Stimulated activated CD4-positive, alpha-beta T cell treated with anti-CD3 and anti-CD28 coated beads, Interleukin-12 subunit alpha, Interleukin-12 subunit beta, amount 100 ng/mL, for 48 hours (primary cell): Measurements from ENCODE around the gene LRP10.

ENCODE experiments used
- DNase-seq, 3 donors: peaks; one replicate each; pipeline ENCODE4 v3.0.0-alpha.2; 2020; ENCODE audit warnings: low read depth in 2 of 3, low spot score in 1 of 3

LRP10 gene

GRCh38 chr14:22884738-22885523, 13.4 kb downstream of the LRP10 start:
- no peak for DNase-seq

- DNase-seq: no peak
These were observed 14.4 kb downstream of the LRP10 start for GRCh38 chr14:22885975-22886374.

DNA sequence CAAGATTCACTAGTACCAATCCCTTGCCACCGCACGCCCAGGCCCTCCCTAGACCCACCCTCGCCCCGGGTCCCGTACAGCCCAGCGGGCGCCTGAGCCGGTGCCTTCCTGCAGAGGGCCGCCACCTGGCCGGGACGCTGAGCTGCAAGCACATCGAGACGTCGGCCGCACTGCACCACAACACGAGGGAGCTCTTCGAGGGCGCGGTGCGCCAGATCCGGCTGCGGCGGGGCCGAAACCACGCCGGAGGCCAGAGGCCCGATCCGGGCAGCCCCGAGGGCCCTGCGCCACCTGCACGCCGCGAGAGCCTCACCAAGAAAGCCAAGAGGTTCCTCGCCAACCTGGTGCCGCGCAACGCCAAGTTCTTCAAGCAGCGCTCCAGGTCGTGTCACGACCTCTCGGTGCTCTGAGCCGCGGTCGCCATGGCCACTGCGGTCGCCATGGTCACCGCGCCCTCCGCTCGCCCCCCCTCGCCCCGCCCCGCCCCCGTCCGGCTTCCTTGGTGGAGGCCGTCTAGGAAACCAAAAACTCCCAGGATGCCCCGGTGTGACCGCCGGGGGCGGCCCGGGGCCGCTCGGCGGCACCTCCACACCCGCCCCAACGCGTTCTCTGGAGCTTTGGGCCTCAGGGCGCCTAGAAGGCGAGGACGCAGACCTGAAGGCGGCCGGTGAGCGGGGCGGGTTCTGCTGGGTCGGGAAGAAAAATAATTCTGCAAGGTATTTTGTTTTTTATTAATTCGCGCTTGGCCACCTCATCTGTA, 15.1 kb downstream of the LRP10 start:
- peak; percentile 54 to 67 (median 60) for DNase-seq

GRCh38 chr14:22887260-22887989, 15.9 kb downstream of the LRP10 start:
- peak in 2 of 3 donors; percentile 19 to 23 for DNase-seq

DNA sequence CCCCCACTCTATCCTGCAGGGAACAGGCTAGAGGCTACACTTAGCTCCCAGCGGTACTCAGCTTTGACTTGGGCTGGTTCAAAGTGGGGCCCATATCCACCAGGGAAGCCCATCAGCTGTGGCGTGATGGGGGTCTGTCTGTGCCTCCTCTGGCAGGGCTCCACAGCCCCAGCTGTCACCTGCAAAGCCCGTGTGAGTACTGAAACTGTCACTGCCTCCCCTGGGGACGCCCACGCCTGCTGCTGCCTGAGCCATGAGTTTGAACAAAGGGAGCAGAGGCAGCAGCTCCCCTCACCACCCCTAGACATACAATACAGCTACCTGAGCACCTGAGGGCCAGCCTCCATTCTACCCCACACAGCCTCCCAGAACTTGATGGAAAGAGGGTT, 16.4 kb downstream of the LRP10 start:
- peak in 2 of 3 donors; percentile 26 to 32 for DNase-seq

DNA sequence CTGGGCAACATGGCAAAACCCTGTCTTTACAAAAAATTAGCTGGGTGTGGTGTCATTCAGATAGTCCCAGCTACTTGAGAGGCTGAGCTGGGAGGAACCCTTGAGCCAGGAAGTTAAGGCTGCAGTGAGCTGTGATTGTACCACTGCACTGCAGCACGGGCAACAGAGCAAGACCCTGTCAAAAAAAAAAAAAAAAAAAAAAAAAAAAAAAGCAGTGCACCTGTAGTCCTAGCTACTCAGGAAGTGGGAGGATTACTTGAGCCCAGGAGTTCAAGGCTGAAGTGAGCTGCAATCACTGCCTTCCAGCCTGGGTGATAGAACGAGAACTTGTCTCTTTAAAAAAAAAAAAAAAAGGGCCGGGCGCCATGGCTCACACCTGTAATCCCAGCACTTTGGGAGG, 17.1 kb downstream of the LRP10 start:
- DNase-seq: no peak

DNA sequence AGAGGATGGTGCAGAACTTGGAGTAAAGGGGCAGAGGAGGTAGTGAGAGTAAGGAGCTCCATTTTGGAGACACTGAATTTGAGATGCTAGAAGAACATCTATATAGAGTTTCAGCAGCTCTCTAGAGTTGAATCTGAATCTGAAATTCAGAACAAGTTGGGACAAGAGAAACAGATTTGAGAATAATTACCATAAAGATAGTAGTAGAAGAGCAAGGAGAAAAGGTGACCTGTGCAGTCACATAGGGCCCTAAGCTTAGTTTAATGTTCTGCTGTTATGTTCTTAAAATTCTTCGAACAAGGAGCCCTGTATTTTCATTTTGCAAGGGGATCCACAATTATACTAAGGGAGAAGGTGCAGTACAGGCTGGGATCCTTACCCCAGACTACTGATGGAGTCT, 18.9 kb downstream of the LRP10 start:
- DNase-seq: no peak

DNA sequence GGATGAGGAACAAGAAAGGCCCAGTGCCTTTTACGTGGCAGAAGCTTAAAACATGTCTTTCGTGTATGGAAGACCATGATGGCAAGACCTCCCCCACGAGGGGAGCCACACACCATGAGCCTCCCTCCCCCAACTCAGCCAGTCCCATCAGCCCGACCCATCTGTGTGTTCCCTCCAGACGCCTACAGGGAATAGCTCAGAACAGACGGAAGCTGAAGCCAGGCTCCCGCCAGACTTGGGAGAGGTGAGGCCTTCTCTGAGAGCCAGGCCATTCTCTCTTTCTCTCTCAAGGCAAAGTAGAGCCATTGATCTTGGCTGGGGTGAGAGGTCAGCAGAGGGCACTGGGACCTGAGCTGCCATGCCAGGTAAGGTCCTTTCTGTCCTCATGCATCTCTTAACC, 20.9 kb downstream of the LRP10 start:
- no peak for DNase-seq

GRCh38 chr14:22893706-22894105, 22.2 kb downstream of the LRP10 start:
- no peak for DNase-seq

- DNase-seq: no peak
These were observed 23.9 kb downstream of the LRP10 start for GRCh38 chr14:22895402-22895801.

- no peak for DNase-seq
These were observed 24.8 kb downstream of the LRP10 start for GRCh38 chr14:22896356-22896755.

DNA sequence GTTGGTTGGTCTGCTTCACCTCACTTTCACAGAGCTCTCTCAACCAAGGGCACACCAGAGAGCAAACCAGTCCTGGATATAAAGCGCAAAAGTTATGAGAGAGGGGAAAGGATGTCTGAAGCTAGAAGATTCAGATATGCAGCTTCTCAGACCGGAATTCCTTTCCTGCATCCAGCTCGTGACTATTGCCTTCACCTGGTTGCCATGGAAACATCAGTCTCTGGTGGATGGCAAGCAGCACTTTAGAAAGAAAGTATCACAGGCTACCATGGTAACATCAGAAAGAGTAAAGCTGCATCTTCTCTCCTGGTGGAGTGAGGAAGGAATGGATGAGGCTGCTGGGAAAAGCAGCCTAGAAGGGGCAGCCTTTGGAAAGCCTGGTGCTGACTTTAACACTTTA, 25.2 kb downstream of the LRP10 start:
- no peak for DNase-seq

- no peak for DNase-seq
These were observed 25.8 kb downstream of the LRP10 start for GRCh38 chr14:22897357-22897756.

DNA sequence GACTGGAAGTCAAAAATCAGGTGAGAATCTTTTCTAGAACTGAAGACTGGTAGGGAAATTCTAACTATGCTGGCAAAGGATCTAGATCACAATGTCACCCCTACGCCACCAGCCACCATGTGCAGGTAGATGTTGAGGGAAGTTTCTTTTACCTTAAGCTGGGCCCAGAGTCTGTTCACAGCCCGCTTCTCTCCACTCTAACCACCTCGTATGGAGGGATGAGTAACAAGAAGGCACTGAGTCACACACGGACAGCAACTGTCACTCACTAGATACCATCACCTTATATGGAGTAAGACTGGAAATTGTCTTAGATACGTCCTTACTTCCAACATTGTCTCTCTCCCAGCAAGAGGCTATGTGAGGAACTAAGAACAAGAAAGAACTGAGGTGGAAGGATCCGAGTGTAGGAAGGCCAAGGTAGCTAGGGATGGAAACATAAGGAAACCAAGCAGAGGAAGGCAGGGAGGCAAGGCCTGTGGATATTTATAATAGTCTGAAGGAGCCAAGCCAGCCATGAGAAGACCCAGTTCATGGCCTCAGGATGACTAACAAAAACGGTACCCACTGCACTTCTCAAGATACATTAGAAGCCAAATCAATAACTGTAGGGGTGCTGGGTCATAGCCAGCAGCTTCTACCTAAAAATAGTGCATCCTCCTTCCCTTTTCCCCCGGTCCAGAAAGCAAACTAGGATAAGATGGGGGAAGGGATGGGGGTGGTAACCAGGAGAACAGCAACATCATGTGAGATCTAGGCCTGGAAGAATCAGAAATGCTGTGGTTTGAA, 27.0 kb downstream of the LRP10 start:
- no peak for DNase-seq

DNA sequence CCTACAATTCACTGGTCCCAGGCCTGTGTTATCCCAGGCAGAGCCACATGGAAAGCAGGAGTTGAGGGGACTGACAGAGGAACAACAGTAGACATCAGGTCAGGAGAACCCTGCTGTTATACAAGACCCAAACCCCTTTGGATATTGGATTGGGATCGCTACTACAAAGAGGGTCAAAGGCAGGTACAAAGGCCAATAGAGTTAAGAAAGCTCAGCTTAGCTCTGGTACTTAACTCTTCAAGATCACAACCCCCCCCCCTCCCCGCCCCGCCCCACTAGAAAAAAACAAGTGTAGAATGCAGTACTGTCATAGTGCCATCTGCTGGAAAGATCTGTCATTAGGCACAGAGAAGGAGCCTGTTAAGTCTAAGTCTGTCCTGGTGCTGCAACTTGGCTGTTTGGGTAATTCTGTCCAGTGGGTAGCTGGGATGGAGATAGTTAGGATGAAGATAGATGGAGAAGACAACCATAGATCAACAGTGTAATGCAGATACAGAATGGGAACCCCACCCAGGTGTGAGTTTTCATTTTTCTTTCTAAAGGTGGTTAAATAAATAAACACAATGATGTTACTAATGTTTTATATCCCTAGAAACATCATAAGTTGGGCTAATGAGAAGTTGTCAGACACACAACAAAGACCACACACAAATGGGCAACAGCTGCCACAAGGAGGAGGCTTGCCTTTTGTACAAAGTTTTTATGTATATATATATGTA, 28.7 kb downstream of the LRP10 start:
- DNase-seq: peak in 1 of 3 donors; percentile 62

DNA sequence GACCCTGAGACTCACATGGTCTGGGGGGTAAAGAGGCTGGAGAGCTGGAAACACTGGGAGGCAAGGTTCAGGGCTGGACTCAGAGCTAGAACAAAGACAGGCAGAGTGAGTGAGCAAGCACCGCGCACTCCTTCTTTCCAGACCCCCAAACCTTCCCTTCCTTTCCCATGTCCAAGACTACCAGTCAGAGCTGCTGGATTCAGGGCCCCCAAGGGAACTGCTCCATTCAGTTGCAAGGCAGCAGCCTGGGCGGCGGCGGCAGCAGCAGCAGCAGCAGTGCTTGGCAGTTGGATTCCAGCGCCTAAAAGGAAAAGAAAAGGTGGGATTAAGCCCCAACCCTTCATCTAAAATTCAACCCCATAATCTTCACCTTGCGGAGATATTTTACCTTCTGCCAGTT, 30.3 kb downstream of the LRP10 start:
- no peak for DNase-seq

GRCh38 chr14:22903742-22904087, 32.2 kb downstream of the LRP10 start:
- DNase-seq: no peak

GRCh38 chr14:22905627-22906026, 34.1 kb downstream of the LRP10 start:
- no peak for DNase-seq

GRCh38 chr14:22906073-22906472, 34.5 kb downstream of the LRP10 start:
- DNase-seq: no peak

DNA sequence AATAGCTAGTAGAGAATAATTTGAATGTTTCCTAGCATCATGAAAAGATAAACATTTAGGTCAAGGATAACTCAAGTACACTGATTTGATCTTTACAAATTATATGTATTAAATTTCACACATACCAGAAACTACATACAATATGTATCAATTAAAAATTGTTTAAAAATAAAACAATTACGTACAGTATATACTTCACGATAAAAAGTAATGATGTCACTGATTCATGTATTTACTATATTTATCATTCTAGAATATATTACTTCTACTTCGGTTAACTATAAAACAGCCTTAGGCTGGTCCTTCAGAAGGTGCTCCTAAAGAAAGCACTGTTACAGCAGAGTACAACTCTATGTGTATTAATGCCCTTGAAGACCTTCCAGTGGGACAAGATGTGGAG, 35.9 kb downstream of the LRP10 start:
- DNase-seq: no peak

DNA sequence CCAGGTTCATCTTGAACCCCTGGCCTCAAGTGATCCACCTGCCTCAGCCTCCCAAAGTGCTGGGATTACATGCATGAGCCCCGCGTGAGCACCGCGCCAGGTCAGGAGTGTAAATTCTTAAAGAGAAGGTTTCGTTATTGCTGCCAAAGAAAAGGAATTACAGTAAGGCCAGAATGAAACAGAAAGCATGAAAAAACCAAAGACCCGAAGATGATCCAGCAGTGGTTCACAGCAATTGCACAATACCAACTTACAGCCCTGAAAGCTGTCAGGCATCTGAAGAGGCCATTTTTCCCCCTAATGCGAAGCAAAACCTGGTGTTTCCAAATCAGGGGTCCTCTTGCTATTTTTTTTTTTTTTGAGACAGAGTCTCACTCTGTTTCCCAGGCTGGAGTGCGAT, 37.1 kb downstream of the LRP10 start:
- no peak for DNase-seq
